LoVo (cell line): ENCODE data around the gene SCAF1.

ENCODE experiments used
- DNase-seq: peaks from one replicate; pipeline ENCODE4 v3.0.0-alpha.2; 2016; ENCODE audit warnings: low spot score

Gene SCAF1

DNA sequence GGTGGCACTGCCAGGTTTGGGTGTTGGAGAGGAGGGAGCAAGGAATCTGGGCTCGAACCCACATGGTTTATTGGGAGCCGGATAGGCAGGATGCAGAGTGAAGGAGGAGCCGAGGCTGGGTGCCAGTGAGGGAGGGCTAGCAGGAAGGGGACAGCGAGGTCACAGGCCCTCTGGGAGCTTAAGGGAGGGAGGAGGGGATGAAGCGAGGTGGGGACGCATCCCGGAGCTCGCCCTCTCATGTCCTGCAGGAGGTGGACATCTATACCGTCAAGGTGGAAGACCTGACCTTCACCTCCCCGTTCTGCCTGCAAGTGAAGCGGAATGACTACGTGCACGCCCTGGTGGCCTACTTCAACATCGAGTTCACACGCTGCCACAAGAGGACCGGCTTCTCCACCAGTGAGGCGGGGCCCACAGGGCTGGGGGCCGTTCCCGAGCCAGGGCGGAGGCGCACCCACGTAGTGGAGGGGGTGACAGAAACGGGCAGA lies 43.9 kb downstream of the SCAF1 start:
- DNase-seq, result no peak

DNA sequence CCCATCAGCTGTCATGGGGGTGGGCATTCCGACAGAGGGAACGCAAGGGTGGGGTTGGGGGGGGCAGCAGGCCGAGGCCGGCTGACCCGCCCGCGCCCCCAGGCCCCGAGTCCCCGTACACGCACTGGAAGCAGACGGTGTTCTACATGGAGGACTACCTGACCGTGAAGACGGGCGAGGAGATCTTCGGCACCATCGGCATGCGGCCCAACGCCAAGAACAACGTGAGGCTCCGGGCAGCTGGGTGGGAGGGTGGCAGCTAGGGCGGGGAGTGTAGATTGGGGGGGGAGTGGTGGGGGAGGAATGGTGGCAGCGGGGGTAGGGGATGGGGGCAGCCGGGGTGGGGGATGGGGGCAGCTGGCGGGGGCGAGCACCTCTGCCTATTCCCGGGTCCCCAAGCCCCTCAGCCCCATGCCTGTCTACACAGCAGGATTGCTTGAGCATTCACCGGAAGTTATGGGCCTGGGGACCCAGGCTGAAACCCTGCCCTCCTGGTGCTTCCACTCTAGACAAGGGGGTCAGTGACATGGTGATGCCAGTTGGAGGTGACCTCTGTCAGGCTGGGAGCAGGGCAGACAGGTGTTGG lies 44.6 kb downstream of the SCAF1 start:
- no peak for DNase-seq

DNA sequence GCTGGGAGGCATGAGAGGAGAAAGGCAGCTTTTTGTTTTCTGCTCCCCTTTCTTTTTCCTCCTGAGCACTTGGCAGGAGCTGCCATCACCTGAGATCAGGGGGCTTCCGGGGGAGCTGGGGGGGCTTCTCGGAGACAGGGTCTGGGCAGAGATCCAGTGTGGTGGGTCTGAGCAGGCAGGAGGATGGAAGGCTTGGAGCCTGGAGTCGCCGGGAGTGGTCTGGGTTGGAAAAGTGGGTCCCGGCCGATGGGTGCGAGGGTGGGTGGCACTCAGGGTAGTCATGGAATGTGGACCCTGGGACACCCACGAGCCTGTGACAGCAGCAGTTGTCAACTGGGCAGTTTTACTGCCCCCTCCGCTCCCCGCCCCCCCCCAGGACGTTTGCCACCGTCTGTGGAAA lies 45.1 kb downstream of the SCAF1 start:
- DNase-seq, result no peak

DNA sequence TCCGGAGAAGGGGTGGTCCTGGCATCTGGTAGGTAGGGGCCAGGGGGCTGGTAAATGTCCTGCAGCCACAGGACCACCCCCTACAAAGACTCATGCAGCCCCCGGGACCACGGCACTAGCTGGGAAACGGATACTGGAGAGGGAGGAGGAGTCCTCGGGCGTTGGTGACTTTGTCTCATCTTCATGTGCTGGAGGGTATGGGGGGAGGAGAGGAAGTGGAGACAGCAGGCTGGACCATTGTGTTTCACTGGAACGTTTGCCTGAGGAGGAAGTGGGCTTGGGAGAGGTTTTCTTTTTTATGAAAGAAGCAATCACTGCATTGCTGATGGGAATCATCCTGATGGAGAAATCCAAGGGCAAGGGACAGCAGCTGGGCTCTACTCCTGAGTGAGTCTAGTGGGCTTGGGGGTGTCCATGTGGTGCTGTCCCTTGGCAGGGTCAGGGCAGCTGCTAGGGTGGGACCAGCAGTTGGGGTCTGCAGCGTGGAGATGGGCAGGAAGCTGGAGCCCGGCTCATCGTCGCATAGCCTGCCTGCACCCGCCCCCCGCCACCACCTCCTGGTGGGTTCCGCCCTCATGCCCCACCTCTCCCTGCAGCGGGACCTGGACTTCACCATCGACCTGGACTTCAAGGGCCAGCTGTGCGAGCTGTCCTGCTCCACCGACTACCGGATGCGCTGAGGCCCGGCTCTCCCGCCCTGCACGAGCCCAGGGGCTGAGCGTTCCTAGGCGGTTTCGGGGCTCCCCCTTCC lies 45.7 kb downstream of the SCAF1 start:
- DNase-seq, result no peak

DNA sequence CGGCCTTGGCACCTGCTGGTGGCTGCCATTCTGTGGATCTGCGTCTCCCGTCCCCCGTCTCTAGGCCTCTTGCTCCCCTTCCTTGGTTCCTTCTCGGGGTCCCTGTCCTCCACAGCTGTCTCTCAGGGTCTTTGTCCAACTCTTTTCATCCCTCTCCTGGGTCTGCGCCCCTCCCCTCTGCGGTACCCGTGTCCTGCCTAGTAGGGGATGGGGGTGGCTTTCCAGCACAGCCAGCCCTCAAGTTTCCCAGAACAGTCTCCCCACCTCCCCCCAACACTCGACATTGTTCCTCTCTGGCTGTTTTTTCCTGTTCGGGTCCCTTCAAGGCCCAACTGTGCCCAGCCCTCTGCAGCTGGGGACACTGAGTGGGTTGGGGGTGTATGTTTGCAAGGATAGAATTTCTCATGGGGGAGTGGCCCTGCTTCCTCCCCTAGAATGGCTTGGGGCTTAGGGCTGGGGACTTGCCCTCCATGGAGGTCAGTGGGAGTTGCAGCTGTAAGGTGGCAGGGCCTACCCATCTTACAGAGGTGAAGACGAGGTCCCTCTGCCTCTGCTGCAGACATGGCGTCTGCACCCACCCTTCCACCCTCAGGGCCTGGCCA lies 46.6 kb downstream of the SCAF1 start:
- no peak for DNase-seq

DNA sequence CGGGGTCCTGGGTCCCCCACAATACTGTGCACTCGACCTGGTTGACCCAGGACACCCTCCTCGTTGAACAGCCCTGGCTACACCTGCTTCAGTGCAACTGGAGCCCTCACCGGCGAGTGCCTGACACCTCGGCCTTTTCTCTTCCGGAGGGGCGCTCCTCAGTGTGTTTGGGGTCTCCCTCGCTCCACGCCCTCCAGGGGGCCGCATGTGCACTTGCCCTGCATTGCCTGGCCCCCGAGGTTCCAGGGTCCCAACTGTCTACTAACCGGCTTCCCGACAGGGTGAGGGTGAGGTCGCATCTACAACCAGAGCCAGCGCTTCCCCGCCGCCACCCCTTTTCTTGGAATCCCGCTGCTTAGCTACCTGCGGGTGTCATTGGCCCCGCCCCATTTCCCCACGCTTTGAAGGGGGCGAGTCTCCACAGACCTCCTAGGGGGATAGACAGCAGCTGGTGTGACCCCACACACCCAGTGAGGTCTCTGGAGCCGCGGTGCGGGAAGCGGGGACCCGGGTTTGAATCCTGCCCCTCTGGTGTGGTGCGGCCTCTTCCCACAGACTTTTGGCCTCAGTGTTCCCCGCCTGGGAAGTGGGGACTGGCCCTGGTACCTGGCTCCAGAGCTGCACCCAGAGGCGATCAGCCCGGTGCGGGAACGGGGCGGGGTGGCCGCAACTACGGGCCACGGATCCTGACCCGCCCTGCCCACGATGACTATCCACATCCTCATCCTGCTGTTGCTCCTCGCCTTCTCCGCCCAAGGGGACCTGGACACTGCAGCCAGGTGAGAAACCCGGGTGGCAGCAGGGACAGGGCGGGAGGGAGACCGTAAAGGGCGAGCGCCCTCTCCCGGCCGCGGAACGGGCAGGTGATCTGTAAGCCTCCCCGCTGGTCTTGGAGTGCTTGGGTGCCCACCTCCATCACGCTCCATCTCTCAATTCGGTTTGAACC lies 47.4 kb downstream of the SCAF1 start, which contains the start of gene ADM5:
TSS of gene ADM5 (plus strand) at position 462 of the 946 bp plus-strand sequence. CDS start at position 706, 244 bp downstream.
- DNase-seq, result no peak

DNA sequence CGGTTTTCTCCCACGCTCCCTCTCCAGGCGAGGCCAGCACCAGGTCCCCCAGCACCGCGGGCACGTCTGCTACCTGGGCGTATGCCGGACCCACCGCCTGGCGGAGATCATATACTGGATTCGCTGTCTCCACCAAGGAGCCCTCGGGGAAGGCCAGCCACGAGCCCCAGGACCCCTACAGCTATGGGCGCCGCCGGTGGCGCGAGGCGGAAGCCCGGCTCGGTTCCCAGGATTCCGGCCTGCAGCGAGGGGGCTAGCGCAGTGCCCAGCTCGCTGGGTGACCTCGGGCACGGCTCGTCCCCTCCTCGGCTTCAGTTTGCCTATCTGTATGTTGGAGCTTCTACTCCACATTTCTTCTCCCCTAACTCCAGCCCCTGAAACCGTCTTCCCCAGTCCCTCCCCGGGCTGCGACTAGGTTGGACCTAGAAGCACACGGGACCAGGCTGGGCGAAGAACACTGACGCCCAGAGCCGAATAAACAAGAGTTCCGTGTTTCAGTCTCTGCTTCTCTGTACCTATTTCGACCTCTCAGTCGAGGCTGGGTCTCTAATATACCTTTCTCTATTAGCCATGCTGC lies 48.2 kb downstream of the SCAF1 start:
- no peak for DNase-seq

DNA sequence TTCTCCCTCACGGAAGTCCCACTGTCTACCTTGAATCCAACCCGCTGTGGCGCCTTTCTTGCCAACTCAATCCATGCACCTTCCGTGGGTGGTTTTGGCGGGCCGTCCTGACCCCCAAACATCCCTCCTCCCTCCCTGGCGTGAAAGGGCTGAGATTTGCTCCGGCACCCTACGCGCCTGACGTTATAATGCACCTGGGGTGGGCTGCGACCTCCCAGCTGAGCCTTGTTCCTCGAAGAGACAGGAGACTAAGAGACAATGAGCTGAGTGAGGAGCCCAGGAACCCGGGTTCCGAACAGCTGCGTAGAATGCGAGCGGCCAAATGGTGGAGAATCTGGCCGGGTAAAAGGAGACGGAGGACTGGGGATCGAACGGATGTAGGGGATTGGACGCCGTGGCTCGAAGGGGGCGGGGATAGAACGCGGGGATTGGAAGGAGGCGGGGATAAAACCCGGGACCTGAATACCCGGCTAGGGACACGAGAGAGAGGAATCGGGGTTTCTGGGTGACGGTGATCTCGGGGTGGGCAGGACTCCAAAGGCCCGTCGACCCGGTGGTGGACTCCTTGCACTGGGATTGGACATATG lies 48.7 kb downstream of the SCAF1 start, which contains the start of gene CPT1C:
TSS of gene CPT1C (plus strand) at position 461 of the 587 bp plus-strand sequence. CDS start 1,137 bp downstream, outside the sequence.
- no peak for DNase-seq

DNA sequence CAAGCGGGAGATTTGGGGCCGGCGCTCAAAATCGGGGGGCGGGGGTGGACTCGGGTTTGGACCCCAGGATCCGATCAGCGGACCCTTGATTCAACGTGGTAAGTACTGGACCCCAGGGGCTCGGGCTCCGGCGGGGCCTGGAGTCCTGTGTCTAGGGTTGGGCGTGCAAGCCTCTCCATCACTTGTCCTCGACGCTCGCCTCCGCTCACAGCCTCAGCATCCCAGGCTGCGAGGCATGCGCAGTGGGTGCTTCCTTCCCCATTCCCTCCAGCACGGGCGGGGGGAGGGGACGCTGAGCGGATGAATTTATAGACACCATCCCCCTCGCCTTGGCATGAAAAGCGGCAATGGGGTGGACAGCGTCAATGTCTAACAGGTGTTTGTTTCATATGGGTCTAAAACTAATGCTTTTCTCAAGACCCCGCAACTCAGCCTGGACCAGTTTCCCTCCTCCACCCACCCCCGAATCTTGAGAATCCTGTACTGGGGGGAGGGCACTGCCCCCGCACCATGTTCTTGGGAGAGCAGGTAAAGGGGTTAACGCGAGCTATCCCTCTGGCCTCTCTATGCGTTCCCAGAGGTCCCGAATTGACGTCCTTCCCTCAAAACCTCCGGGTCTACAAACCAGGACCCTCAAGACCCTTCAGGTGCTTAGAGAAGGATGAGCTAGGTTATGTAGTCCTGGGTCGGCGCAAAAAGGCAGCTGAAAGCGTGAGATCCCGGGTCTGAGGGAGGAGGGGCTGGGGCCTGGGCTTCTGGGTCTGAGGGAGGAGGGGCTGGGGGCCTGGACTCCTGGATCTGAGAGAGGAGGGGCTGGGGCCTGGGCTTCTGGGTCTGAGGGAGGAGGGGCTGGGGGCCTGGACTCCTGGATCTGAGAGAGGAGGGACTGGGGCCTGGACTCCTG lies 49.5 kb downstream of the SCAF1 start:
- DNase-seq, result no peak

DNA sequence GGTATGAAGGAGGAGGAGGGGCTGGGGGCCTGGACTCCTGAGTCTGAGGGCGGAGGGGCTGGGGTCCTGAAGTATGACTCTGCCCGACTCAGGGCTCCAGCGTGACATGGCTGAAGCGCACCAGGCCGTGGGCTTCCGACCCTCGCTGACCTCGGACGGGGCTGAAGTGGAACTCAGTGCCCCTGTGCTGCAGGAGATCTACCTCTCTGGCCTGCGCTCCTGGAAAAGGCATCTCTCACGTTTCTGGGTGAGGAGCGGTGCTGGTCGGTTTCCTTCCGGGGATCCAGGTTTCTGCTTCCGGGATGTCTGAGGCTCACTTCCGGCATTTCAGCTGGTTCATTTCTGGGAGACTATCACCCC lies 50.1 kb downstream of the SCAF1 start:
- no peak for DNase-seq

DNA sequence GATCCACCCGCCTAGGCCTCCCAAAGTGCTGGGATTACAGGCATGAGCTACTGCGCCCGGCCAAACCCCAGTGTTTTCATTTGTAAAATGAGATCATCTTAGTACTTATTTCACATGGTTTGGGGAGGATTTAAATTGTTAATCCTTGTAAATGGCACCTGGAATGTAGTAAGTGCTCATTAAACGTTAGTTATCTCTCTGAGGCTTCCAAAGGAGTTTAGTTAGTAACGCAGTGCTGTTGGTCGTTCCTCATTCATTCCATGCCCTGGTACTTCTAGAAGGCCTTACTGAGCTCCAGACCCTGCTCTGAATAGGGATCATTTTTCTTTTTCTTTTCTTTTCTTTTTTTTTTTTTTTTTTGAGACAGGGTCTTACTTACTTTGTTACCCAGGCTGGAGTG lies 54.1 kb downstream of the SCAF1 start:
- no peak for DNase-seq

DNA sequence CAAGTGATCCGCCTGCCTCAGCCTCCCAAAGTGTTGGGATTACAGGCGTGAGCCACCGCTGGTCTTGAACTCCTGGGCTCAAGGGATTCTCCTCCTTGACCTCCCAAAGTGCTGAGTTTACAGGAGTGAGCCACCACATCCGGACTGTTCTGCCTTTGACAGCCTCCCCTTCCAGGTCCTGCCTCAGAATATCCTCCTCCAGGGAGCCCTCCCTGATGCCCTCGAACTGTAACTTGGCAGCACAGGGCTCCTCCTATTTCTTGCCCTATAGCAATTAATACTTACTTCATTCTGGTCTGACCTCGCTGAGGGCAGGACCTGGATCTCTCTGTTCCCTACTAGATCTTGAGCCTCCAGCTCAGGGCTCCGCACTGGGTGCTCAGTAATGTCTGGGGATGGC lies 54.9 kb downstream of the SCAF1 start:
- DNase-seq, result no peak

DNA sequence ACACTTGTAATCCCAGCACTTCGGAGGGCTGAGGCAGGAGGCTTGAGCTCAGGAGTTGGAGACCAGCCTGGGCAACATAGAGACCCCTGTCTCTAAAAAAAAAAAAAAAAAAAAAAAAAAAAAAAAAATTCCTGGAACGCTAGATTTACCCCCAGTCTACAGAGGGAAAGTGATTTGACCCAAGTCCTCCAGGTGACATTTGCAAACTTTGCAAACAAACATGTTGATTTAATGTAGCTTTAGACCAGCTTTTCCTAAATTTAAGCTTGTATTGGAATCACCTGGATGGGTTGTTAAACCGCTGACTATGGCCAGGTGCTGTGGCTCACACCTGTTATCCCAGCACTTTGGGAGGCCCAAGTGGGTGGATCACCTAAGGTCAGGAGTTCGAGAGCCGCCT lies 57.4 kb downstream of the SCAF1 start:
- no peak for DNase-seq

DNA sequence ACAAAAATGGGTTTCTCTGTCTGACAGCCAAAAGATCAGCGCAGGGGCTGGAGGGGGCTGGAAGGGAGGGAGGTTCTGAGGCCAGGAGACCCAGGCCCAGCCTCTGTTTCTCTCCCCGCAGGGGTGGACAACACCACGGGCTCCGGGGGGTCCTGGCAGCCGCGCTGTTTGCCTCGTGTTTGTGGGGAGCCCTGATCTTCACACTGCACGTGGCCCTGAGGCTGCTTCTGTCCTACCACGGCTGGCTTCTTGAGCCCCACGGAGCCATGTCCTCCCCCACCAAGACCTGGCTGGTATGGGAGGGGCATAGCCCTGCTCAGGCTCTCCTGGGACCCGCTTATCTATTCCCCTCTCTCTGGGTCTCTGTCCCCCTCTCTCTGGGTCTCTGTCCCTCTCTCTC lies 58.6 kb downstream of the SCAF1 start:
- DNase-seq, result no peak

DNA sequence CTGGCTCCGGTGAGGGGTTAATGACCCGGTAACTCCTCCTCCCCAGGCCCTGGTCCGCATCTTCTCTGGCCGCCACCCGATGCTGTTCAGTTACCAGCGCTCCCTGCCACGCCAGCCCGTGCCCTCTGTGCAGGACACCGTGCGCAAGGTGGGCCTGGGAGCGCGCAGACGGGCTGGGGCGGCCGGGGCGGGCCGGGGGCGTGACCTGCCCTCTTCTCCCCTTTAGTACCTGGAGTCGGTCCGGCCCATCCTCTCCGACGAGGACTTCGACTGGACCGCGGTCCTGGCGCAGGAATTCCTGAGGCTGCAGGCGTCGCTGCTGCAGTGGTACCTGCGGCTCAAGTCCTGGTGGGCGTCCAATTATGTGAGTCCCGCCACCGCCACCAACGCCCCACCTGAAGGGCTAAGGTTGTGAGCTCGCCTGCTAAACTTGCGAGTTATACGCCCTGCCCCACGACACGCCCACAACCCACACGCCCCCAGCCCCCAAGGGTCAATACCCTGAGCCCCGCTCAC lies 59.3 kb downstream of the SCAF1 start:
- DNase-seq, result no peak

DNA sequence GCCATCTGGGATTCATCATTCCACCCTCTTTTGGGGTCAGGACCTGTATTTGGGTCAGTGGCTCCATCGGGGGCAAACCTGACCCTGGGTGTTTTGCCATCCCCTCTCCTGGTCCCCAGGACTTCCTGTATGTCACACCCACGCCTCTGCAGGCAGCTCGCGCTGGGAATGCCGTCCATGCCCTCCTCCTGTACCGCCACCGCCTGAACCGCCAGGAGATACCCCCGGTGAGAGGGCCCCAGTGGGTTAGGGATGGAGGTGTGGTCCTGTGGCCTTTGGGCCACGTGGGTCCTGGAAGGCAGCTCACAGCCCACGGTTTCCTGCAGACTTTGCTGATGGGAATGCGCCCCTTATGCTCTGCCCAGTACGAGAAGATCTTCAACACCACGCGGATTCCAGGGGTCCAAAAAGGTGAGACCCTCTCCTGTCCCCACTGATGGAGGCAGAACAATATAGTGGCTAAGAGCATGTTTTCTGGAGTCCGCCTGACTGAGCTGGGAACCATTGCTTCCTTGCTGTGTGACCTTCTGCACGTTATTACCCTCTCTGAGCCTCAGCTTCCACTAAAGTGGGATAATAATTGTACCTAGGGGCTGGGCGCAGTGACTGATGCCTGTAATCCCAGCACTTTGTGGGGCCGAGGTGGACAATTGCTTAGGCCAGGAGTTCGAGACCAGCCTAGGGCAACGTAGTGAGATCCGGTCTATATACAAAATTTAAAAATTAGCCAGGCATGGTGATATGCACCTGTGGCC lies 63.1 kb downstream of the SCAF1 start:
- DNase-seq, result no peak

DNA sequence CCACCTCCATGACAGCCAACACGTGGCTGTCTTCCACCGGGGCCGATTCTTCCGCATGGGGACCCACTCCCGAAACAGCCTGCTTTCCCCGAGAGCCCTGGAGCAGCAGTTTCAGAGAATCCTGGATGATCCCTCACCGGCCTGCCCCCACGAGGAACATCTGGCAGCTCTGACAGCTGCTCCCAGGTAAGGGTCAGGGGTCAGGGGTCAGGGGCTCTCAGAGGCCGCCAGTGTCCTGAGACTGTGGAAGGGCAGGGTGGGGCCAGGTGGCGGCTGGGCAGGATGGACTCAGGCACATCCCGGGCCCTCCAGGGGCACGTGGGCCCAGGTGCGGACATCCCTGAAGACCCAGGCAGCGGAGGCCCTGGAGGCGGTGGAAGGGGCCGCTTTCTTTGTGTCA lies 63.9 kb downstream of the SCAF1 start:
- no peak for DNase-seq
